HUDEP-2 (cell line): ENCODE results near the gene ZKSCAN5.
A peak's percentile ranks its signal among the peaks of the same experiment; 100 is the strongest.
"Not testable (repeated sequence)": the region's sequence is repeated elsewhere in the genome, so short reads cannot be mapped to it uniquely, and the experiment has no call there.

Experiments used
- DNase-seq, 76 experiments: peaks; one replicate each; lab custom pipeline; 2025; ENCODE audit not compliant: unreplicated experiment in 76 of 76; lab: John Stamatoyannopoulos, UW

The ZKSCAN5 gene

DNA sequence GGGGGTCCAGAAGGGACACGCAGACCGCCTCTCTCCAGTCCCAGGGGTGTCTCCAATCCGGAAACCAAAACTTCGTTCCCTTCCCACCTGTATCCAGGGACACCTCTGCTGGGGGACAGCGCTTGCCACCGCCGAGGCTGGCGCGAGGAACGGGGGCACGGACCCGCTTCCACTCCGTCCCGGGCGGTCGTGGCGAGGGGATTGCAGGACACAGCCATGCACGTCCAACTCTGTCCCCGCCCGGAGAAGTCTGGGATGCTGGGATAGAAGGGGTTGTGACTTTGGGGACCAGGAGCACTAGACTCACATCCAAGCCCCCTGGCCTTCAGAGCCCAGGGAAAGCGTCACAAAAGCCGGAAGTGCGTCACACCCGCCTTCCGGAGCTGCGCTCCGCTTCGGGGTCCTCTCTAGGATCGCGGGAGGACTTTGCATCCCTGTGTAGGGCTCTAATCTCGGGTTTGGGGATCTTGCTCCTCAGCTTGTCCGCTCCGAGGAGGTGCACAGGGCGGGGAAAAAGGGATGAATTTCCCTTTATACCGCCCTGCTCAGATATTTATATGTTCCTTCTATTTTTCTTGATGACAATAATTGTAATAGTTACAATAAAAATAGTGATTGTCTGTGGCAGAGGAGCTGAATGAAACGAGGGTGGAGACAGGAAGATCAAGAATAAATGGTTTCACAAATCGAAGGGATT is 47.5 kb downstream of the ZKSCAN5 start, which contains the start of gene FAM200A:
Gene FAM200A (minus strand): TSS at position 348 of the 697 bp plus-strand sequence. CDS start 3,707 bp downstream, outside the sequence.
- DNase-seq: peak in 75 of 76 experiments; percentile 16 to 86 (median 71)

GRCh38 chr7:99553039-99553438 is 48.6 kb downstream of the ZKSCAN5 start:
- DNase-seq: no peak

DNA sequence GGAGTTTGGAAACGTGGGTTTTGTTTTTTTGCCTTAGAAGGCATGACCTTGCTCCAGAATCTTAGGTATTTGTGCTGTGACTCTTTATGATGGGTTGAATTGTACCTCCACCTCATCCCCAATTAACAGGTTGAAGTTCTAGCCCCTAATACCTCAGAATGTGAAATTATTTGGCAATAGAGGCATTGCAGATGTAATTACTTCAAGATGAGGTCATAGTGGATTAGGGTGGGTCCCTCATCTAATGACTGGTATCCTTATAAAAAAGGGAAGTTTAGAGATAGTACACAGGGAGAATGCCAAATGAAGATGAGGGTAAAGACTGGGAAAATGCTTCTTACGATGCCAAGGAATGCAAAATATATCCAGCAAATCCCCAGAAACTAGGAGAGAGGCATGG is 50.5 kb downstream of the ZKSCAN5 start:
- no peak for DNase-seq

- DNase-seq: no peak
Measured at GRCh38 chr7:99557196-99557607, 52.7 kb downstream of the ZKSCAN5 start.

- peak in 5 of 76 experiments; percentile 20 to 42 (median 36) for DNase-seq
Measured at GRCh38 chr7:99557940-99558305, 53.5 kb downstream of the ZKSCAN5 start.

- peak in 61 of 76 experiments; percentile 4 to 81 (median 52) for DNase-seq
Measured at GRCh38 chr7:99558306-99559174, 54.1 kb downstream of the ZKSCAN5 start, which contains the start of gene ZNF655. ZNF655 (plus strand) TSS chr7:99558642; CDS start chr7:99560560, 1,918 bp downstream.

- DNase-seq: peak in 2 of 76 experiments; percentile 6 to 34
Measured at GRCh38 chr7:99559175-99559915, 54.9 kb downstream of the ZKSCAN5 start.

- DNase-seq: no peak
Measured at GRCh38 chr7:99560834-99561736, 56.6 kb downstream of the ZKSCAN5 start.

GRCh38 chr7:99561737-99562051 is 57.2 kb downstream of the ZKSCAN5 start:
- DNase-seq: no peak

DNA sequence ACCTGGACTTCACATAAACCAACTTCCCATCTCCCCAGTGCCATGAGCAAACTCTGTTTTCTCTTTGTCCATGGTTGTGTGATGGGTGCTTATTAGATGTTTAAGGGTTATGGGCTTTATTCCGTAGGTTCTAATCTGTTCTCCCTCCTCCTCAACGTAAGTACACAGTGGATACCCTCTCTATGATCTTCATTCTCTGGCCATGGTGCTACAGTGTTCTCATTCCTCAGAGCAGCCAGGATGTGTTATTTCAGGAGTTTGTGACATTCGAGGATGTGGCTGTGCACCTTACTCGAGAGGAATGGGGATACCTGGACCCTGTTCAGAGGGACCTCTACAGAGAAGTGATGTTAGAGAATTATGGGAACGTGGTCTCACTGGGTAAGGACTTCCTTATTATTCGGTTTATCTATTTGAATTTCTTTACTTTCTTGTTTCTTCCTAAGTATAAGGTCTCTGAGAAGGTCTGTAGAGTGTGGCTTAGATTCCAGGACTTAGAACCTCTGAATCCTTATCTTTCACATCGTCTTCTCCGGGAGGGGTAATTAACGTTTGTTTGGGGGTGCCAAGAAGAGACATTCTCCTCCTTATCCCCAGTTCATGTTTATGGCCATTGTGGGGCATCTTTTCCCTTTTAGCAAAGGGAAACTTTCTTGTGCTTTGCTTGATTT is 57.8 kb downstream of the ZKSCAN5 start:
- no peak for DNase-seq

DNA sequence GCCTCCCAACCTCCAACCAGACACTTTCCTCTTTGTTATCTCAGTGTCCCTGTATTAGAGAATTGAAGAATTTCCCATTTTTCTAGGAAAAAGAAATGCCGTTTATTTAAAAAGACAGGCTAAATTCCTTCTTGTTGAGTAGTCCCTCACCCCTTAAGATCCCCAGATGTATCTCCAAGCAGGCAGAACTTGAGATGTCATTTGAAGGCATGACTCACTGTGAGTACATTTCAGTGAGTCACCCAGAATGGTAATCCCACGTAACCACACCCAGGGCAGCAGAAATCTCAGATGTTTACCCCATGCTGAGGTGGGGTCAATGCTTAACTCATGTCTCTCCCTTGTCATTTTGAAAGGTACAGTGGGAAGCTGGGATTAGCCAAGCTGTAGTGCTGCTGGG is 58.4 kb downstream of the ZKSCAN5 start:
- DNase-seq: peak in 19 of 76 experiments; percentile 1 to 57 (median 18)

- no peak for DNase-seq
Measured at GRCh38 chr7:99563650-99564049, 59.2 kb downstream of the ZKSCAN5 start.

- DNase-seq: not testable (repeated sequence)
Measured at GRCh38 chr7:99568770-99569169, 64.3 kb downstream of the ZKSCAN5 start.

DNA sequence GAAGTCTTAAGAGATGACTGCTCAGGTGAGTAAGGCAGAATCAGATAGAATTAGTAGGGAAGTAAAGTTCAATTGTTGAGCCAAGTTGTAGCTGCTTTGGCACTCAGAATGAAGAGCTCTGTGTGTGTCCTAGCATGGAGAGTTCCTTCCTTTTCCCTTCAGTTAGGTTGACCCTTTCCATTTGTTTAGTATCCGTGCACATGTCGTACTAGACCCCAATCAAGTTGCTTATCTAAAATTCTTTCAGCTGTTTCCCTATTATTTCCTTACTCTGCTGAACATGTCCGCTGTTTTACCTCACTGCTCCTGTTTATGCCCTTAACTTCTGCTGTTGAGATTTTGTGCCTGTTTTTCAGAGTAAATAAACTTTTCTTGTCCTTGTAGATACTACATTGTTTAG is 67.3 kb downstream of the ZKSCAN5 start:
- DNase-seq: no peak

DNA sequence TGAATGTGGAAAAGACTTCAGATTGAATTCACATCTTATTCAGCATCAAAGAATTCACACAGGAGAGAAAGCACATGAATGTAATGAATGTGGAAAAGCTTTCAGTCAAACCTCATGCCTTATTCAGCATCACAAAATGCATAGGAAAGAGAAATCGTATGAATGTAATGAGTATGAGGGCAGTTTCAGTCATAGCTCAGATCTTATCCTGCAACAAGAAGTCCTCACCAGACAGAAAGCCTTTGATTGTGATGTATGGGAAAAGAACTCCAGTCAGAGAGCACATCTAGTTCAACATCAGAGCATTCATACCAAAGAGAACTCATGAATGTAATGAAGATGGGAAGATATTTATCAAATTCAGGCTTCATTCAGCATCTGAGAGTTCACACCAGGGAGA is 68.8 kb downstream of the ZKSCAN5 start:
- DNase-seq: no peak

GRCh38 chr7:99576251-99576650 is 71.8 kb downstream of the ZKSCAN5 start:
- no peak for DNase-seq

DNA sequence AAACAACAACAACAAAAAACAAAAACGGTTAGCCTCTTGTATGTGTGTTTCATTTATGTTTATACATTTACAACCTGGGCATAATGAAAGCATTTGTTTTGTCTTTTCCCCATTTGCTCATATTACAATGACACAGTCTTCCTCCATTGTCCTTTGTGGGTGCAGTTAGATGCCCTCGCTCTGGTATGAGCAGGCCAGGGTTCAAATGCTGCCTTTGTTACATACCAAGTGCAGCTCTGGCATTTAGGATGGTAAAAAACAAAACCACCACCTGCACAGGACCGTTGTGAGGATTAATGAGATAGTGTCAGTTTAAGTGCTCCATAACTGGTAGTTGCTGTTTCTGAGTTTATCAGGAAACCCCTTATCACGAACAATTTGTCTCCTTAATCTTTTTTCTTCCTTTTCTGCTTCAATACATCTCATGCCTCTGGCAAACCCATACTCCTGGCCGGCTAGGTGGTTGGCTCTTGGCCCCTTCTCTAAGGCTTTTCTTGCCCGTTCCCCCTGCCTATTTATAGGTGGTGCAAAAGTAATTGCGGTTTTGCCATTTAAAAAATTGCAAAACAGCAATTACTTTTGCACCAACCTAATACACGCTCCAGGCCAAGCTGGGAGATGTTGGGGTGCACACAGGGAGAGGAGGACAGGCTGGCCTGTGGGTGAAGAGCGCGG is 75.0 kb downstream of the ZKSCAN5 start:
- DNase-seq: no peak

DNA sequence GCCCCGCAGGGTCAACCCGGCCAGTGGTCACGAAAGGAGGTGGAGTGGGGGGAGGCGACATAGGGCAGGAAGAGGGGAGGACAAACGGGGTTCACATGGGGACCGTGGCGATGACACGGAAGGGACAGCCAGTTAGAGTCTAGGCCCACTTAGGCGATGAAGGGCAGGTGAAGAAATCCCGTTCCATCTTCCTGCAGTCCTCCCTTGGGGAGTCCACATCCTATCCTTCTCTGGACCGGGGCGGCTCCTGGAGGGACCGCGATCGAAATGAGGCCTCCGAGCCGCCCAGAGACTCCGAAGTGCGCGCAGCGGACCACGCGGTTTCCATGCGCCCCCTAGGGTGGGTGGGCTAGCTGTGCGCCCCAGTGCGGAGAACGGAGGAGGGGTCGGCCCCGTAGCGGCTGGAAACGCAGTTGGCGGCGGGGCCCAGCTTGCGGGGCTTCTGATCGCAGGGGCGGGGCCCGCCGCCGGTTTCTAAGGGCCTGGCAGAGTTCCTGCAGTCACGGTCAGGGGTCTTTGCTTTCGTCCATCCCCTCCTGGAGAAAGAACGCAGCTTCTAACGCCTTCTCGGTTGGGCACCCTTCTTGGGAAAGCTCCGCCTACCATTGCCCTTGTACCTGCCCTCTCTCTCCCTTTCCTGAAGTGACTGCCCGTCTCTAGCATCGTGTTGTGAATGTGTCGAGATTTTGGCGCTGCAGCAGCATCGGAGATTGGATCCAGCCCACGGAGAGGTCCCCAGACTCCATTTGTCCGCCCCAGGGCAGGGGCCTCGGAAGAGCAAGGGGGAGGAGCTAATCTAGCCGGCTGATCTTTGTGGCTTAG is 75.7 kb downstream of the ZKSCAN5 start:
- peak in 1 of 76 experiments; percentile 4 for DNase-seq
